Panc1 (cell line): Measurements from ENCODE around the gene HSPB7.
"Not testable (repeated sequence)": the region's sequence is repeated elsewhere in the genome, so short reads cannot be mapped to it uniquely, and the experiment has no call there.

Experiments used
- POLR2AphosphoS5 ChIP-seq: IDR thresholded peaks from 2 replicates; pipeline ENCODE4 v1.6.1; 2012; ENCODE audit warnings: mild to moderate bottlenecking, low read depth, low read length, moderate library complexity
- SIN3A ChIP-seq: IDR thresholded peaks from 2 replicates; pipeline ENCODE4 v1.6.1; 2012; ENCODE audit warnings: low read depth, mild to moderate bottlenecking, low read length, moderate library complexity, borderline replicate concordance; ENCODE audit not compliant: insufficient read depth
- TF ChIP-seq, protein P1 (sequence below): fragments of 450-650 bp; IDR thresholded peaks from 2 replicates; pipeline ENCODE4 v1.5.1; 2017; ENCODE audit warnings: mild to moderate bottlenecking
- TF ChIP-seq, protein P2 (sequence below), 2 experiments: IDR thresholded peaks; 2 replicates each; pipeline ENCODE4 v1.6.1; 2011 to 2012; ENCODE audit warnings: low read depth in 2 of 2, control low read depth in 1 of 2, low read length in 1 of 2, mild to moderate bottlenecking in 1 of 2, moderate library complexity in 1 of 2; ENCODE audit not compliant: insufficient read depth in 1 of 2

DNA sequence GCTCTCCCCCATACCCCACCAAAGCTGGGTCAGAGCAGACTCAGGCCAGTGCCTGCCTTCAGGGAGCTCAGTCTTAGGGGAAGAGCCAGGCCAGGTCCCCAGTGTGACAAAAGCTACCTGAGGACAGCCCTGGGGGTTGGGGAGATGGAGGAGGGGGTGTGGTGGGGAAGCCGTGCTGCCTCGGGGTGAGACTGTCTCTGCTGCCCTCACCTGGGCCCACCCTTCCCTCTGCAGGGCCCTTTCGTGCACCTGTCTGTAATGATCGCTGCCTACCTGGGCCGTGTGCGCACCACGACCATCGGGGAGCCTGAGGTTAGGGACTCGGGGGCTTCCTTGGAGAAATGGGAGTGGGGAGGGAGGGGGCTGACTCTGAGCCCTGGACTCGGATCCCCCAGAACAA, 8.5 kb upstream of the HSPB7 start:
- not testable (repeated sequence) for TF ChIP-seq POLR2AphosphoS5, SIN3A
- TF ChIP-seq, protein P1, sequence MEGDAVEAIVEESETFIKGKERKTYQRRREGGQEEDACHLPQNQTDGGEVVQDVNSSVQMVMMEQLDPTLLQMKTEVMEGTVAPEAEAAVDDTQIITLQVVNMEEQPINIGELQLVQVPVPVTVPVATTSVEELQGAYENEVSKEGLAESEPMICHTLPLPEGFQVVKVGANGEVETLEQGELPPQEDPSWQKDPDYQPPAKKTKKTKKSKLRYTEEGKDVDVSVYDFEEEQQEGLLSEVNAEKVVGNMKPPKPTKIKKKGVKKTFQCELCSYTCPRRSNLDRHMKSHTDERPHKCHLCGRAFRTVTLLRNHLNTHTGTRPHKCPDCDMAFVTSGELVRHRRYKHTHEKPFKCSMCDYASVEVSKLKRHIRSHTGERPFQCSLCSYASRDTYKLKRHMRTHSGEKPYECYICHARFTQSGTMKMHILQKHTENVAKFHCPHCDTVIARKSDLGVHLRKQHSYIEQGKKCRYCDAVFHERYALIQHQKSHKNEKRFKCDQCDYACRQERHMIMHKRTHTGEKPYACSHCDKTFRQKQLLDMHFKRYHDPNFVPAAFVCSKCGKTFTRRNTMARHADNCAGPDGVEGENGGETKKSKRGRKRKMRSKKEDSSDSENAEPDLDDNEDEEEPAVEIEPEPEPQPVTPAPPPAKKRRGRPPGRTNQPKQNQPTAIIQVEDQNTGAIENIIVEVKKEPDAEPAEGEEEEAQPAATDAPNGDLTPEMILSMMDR, result not testable (repeated sequence)
- TF ChIP-seq, protein P2, sequence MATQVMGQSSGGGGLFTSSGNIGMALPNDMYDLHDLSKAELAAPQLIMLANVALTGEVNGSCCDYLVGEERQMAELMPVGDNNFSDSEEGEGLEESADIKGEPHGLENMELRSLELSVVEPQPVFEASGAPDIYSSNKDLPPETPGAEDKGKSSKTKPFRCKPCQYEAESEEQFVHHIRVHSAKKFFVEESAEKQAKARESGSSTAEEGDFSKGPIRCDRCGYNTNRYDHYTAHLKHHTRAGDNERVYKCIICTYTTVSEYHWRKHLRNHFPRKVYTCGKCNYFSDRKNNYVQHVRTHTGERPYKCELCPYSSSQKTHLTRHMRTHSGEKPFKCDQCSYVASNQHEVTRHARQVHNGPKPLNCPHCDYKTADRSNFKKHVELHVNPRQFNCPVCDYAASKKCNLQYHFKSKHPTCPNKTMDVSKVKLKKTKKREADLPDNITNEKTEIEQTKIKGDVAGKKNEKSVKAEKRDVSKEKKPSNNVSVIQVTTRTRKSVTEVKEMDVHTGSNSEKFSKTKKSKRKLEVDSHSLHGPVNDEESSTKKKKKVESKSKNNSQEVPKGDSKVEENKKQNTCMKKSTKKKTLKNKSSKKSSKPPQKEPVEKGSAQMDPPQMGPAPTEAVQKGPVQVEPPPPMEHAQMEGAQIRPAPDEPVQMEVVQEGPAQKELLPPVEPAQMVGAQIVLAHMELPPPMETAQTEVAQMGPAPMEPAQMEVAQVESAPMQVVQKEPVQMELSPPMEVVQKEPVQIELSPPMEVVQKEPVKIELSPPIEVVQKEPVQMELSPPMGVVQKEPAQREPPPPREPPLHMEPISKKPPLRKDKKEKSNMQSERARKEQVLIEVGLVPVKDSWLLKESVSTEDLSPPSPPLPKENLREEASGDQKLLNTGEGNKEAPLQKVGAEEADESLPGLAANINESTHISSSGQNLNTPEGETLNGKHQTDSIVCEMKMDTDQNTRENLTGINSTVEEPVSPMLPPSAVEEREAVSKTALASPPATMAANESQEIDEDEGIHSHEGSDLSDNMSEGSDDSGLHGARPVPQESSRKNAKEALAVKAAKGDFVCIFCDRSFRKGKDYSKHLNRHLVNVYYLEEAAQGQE (IDR thresholded peaks at IDR 0.05; ENCODE audit: insufficient read depth in 1 of 2, low read depth in 2 of 2, low read length in 1 of 2), result not testable (repeated sequence)
